Measurements from ENCODE around the gene COX7A2. TPM values are rescaled to one million over a fixed set of nuclear protein-coding genes. Genes with fewer than 3 reads are reported as not detected.

Gene COX7A2
- total RNA-seq, 2 donors from 2014 or later = 704 to 802 TPM

DNA sequence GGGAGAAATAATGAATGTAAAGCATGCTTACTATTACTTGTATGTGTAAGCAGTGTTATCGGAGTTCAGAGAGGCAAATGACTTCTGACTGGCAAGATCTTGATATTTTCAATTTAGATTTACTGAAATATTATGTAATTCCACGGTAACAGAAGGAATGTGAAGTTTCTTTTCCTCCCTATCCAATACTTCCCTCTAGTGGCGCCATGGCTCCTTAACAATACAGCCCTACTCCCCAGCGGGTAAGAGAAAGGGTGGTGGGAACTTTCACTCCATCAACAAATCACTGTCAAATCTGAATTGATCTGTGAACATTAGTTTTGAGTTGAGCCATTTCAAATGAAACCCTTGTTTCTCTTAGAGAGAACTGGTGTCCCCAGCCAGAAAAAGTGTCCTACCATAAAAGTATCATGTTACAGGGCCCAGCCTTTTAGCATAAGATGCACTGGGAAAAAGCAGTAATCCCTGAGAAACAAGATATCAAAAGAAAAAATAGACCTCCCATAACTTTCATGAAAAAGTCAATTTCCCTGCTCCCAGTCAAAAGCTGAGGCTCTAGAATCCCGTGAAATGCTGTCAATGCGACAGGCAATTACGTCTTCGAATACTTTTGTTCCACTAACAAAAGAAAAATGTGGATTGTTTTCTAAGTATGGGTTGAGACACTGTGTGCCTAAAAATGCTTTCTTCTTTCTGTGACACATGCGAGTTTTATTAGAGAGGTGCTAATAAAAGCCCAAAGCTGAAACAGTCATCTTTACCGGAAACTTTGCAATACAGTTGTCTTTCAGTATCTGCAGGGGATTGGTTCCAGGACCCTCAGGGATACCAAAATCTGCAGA, 12.9 kb downstream of the COX7A2 start:
- intact Hi-C loops (cut with DNase I, micrococcal nuclease) = no loop called here
- DNase-seq (no peak), ATAC-seq (peak; percentile 80)

DNA sequence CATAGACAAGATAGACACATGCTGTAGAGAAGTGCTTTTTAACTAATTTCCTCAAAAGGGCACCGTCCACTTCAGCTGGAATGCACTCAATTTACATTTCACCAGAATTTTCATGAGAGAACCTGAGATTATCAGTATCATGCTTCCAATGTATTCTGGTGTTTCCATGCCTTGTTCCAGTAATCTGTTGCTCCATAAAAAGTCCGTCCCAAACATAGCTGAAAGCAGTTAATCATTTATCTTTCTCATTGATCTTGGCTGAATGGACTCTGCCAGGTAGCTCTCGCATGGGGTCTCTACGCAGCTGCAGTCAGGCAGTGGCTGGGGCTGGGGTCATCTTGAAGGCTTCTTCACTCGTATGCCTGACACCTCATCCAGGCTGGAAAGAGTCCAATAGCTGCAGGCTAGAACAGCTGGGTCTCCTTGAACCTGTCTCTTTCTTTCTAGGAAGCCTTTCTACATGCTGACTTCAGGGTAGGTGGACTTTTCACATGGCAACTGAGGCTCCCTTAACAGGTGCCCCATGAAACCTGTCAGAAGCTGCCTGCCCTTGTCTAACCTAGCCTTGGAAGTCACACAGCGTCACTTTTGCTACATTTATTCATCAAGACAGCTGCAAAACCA, 19.2 kb downstream of the COX7A2 start:
- DNase-seq (no peak), ATAC-seq (no peak)
- intact Hi-C loops (cut with DNase I, micrococcal nuclease) = no loop called here

DNA sequence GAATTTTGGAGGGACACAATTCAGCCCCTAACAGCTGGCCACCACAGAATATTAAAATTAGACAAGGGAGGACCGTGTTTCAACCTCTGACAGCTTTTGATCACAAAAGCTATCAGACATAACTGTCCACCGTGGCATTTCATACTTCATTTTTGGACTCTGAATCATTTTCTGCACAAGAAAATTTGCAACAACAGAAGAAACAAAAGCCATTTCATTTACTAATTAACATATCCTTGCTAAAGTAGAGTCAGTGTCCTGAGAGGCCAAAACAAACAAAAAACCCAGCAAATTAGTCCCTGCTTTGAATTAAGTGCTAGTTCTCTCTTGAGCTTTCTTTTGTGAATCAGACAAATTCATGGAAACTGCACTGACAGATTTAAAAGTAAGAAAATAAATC, 20.2 kb downstream of the COX7A2 start:
- no peak for ATAC-seq
- intact Hi-C loops (cut with DNase I, micrococcal nuclease) = no loop called here
- no peak for DNase-seq

DNA sequence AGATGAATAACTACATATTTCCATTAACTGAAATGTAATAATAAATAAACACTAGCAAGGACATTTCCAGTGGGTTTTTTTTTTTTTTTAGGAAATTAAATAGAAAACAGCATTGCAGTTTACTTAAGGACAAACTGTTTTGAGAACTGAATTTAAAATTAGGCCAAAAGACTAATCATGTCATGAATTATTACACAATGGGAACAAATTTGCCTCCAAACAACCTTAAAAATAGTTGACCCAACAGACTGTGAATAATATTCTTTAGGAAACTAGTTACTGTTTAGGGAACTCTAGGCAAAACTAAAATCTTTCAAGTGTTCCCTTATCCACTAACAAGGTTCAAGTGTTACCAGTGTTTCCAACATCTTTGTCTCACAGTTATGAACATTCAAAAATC, 21.3 kb downstream of the COX7A2 start:
- DNase-seq = no peak
- intact Hi-C loops (cut with DNase I, micrococcal nuclease) = no loop called here
- ATAC-seq = no peak

DNA sequence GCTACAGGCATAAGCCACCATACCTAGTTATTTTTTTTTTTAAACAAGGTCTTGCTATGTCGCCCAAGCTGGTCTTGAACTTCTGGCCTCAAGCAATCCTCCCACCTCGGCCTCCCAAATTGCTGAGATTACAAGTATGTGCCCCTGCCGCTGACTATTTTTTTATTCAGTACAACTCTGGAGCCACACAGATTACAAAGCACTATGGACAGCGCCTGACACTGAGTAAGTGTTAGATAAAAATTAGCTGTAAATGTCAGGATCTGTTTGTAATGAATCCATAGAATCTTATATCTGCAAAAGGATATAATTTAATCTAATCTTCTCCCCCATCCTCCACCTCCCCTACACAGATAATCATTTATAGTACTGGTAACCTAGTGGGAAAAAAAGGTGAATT, 22.5 kb downstream of the COX7A2 start:
- no peak for ATAC-seq

DNA sequence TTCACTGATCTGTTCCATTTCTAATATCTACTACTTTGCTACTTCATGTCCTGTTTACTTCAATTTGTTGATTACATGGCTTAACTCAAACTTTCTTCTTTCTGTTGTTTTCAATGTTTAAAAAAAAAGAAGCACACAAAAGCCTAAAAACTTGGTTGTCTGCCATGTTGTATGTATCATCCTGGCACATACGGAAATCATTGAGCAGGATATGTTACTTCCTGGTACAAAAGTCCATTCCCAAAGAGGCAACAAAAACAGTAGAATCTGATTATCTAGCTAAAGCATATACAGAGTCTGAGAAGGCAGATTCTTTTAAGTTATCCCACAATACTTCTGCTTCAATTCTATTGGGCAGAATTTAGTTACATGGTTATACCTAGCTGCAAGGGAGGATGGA, 23.2 kb downstream of the COX7A2 start:
- intact Hi-C loops (cut with DNase I, micrococcal nuclease) = no loop called here
- no peak for DNase-seq
- ATAC-seq = peak; percentile 94

More for the DNA sequence above, 22.5 kb downstream of the COX7A2 start:
- intact Hi-C loops (cut with DNase I, micrococcal nuclease) = no loop called here
- DNase-seq = no peak

DNA sequence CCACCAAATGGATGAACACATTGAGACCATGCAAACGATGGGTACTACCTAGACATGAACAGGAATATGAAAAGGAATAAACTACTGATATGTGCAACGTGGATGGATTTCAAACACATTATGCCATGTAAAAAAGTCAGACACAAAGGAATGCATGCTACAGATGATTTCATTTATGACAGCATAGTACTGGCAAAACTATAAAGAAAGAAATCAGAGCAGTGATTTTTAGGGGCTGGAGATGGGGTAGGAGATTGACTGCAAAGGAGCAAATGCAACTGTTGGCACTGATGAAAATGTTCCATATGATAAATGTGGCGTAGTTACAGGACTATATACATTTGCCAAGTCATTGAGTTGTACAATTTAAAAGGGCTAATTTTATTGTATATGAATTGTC, 24.3 kb downstream of the COX7A2 start:
- intact Hi-C loops (cut with DNase I, micrococcal nuclease) = no loop called here
- no peak for ATAC-seq
- no peak for DNase-seq

DNA sequence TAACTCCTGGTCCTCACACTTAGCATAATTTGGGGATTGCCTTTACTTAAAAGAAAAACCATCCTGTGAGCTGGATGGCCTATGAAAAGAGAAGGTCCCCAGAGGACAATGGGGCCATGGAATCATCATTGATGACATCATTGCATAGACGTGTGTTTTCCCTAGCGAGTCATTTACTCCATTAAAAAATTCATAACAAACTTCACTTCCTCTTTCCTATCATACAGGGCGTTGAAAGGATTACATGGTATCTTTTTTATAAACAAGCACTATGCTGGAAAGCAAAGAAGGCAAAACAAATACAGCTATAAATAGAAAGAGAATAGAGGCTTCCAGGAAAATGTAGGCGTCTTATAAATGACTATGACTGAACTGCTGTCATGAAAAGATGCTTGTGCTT, 26.4 kb downstream of the COX7A2 start:
- DNase-seq (no peak), ATAC-seq (peak; percentile 64)
- intact Hi-C loops (cut with DNase I, micrococcal nuclease) = no loop called here

DNA sequence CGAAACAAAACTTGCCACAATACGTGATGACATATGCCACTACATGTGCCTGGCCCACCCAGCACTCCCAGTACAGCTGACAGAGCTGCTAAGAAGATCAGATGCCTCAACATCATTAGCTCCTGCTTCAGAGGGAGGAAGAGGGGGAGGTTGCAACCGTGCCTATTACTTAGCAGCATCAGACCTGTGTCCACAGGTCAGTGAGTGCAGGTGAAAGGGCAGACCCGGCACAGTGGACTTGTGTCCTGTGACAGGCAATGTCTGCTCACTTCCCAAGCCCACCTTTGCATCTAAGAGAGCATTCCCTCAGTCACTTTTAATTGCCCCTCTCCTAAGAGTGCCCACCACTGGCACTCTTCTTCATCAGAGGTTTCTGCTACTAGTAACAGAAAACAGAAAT, 28.3 kb downstream of the COX7A2 start:
- intact Hi-C loops (cut with DNase I, micrococcal nuclease) = no loop called here
- DNase-seq = no peak
- no peak for ATAC-seq

DNA sequence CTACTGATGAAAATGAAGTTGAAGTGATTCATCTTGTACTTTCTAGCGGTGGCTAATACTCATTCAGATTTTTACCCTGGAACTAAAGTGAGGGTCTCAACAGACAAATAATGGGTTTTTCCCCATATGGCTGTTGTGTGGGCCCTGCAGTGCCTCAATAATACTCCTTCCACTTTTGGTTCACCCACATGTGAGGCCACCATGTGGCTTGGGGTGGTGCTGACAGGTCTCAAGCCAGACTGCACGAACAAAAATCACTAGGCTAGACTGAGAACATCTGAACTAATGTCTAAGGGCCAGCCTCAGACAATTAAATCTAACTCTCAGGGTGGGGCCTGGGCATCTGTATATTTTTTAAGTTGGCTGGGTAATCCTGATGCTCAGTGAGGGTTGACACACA, 29.9 kb downstream of the COX7A2 start:
- no peak for ATAC-seq
- DNase-seq = no peak
- intact Hi-C loops (cut with DNase I, micrococcal nuclease) = loop anchor here in 1 of 2 donors (5.0 kb wide), 2 partner anchors 1476 to 1536 kb away; no protein-coding TSS in a partner anchor

DNA sequence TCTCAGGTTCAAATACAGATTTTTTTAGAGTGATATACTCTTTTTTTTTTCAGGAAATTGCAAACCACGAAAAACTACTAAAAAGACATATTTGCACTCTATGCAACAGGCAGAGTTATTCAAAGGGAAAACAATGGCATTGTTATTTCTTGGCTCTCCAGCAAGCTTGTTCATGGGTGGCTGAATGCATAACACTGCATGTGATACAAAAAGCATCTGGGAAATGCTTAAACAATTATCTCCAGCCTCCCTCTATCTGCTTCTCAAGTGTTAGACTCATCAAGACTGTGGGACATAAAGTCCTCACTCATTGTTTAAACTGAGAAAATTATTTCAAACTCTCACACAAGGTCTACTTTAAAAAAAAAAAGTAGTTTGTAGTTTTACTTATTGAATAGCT, 30.5 kb downstream of the COX7A2 start:
- intact Hi-C loops (cut with DNase I, micrococcal nuclease) = loop anchor here in 1 of 2 donors (5.0 kb wide), 2 partner anchors 1476 to 1536 kb away; no protein-coding TSS in a partner anchor
- DNase-seq (no peak), ATAC-seq (no peak)

DNA sequence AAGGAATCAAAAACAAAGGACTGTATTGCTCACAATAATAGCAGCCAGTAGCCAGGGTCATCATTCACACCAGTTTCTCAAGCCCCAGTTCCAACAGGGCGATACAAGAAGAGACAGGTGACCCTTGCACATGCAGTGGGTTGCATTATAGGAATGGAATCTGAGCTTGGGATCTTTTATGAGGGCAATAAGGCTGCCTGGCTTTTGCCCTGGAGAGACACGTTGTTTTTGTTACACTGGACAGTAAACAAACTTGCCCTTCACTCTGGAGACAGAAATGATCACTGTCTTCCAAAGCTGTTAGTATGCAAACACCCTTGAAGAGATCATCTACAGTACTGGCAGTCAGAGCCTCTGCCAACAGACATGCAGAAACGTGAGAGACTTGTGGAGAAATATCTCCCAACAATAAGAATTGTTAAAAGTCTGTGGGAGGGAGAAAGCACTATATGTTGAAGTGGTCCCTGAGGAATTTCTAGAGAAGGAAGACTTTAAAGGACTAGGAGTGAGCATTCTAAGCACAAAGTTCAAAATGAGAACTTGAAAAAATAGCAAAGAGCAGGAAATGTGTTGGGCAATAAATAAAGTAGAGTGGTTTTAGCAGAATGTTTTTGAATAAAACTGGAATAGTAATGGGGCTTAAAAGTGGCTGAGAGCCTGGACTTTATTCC, 31.5 kb downstream of the COX7A2 start:
- ATAC-seq (peak; percentile 87), DNase-seq (no peak)
- intact Hi-C loops (cut with DNase I, micrococcal nuclease) = loop anchor here in 1 of 2 donors (5.0 kb wide), 2 partner anchors 1475 to 1535 kb away; no protein-coding TSS in a partner anchor

DNA sequence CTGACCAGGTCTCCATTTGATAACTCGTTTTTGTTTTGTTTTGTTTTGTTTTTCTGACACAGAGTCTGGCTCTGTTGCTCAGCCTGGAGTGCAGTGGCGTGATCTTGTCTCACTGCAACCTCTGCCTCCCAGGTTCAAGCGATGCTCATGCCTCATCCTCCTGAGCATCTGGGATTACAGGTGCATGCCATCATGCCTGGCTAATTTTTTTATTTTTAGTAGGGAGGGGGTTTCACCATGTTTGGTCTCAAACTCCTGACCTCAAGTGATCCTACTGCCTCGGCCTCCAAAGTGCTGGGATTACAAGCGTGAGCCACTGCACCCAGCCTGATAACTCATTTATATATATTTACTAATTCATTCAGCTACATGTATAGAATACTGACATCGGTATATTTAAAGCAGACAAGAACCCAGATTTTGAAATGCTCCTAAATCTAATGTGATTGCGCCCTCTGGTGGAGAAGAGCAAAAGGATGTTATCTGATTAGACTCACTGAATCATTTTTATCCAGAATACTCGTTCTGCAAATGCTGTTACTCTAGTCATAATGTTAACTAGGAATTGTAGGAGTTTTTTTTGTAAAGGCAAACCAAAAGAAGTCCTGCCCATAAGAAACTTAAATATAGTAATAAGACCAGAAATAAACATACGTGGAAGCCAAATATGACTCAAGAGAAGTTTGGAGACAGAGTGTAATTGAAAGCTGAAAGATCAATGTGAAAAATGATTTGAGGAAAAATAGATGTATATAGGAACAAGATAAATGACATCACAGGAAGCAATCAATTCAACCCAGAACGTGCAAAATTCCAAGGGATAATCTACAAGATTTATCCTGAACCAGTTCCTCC, 32.5 kb downstream of the COX7A2 start:
- ATAC-seq = peak; percentile 41
- intact Hi-C loops (cut with DNase I, micrococcal nuclease) = loop anchor here in 1 of 2 donors (5.0 kb wide), 2 partner anchors 1474 to 1534 kb away; no protein-coding TSS in a partner anchor
- DNase-seq = peak in 1 of 2 donors; percentile 54

DNA sequence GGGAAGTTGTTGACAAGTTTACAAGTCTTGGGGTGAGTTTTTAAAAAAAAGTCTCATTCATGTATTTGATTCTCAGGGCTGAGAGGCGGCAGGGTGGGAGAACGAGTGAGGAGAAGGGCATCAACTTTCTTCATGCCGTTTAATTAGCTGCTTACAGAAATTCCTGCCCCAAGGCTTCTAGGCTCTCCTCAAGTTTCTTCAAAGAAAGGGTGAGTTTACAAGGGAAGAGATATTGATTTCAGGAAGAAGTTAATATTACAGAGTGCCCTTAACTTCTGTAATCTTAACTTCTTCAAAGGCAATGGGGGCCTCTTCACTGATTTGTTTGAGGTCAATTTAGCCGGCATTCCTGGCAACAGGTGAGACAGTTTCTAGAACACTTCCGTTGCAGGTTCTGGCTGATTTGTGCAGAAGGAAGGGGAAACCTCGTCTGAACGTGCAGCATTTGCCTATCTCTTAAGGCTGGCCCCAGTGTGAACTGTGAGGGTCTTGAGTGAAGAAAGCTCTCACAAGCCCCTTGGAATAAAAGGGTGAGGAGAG, 34.3 kb downstream of the COX7A2 start:
- intact Hi-C loops (cut with DNase I, micrococcal nuclease) = no loop called here
- no peak for ATAC-seq

DNA sequence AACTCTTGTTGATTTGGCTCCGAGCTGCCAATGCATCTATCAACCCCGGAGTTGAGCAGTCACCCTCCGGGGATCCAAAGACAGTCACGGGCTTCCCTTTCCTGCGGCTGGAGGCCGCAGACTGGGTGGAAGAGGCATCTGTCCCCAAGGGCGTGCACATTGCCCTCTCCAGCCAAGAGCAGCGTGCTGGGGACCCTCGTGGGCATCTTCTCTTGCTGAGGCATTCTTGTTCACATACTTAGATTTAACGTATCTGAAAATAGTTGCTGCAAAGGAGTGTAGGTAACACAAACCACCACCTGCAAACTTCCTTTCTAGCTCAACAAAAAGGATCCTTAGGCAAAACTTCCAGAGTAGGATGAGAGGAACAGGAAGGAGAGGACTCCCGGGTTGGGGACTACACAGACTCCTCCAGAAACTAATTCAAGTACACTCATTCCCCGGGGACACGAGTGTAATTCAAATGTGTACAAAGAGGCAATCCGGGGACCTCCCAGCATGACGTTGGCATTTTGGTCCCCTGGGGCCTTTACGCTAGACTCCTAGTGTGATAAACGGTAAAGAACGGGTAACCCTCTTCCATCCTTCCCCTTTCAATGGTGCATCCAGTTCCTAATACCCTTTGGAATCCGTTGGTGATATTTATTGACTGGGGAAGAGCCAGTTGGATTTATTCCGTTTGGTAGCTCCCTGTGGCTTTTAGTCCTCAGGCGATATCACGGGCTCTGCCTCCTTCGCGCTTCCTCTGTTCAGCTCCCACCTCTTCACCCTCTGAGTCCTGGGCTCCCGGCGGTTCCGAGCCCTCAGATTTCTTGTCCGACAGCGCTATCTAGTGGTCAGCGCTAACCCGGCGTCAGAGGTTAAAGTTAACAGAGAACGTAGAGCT, 35.1 kb downstream of the COX7A2 start:
- intact Hi-C loops (cut with DNase I, micrococcal nuclease) = no loop called here

More for the DNA sequence above, 34.3 kb downstream of the COX7A2 start:
- no peak for DNase-seq

DNA sequence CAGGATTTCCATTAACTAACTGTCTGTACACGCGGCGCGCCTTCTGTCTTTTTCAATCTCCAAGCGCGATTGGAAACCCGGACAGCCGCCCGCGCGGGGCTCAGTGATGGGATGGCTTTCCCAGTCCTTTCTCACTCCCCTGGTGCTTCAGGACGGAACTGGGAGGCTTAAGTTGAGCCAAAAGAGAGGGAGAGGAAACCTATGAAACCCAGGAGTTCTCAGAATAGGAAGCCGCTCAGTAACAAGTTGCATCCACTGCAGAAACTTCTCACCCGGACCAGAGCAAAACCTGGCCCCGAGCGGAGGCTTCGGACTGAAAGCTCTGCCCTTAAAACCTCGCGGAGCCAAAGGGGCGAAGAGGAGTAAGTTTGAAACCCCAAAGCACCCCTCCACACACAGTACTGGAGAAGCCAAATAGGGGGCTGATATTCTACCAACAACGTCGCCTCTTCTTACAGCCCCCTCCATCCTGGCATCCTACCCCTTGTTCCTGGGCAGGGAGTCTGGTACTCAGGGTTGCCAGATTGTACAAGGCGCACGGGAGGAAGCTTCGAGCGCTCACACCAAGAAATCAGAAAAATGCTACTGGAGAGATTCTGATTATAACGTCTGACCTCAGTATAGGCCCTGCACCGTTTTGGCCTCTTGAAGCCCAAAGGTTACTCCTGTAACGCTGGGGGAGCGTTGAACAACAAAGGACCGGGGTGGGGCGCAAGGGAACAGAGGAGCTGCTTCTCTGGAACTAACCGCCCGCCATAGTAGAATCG, 36.8 kb downstream of the COX7A2 start:
- DNase-seq (peak in 1 of 2 donors; percentile 17), ATAC-seq (no peak)
- intact Hi-C loops (cut with DNase I, micrococcal nuclease) = no loop called here

More for the DNA sequence above, 35.1 kb downstream of the COX7A2 start:
- ATAC-seq (peak; percentile 68), DNase-seq (peak; percentile 73 to 86)
